Measurements from ENCODE around the gene ADAM11. TPM values are rescaled to one million over a fixed set of nuclear protein-coding genes. Genes with fewer than 3 reads are reported as not detected.

Gene ADAM11
- total RNA-seq, 6 donors from 2014 or later = 0.15 to 1.0 (median 0.20) TPM; not detected in 1

- Histone ChIP-seq H3K4me1 (peaks cover 6 to 18% (median 12%) of the 10 kb centered on the region in 4 donors), H3K27me3 (peaks cover 0 to 25% (median 17%) of the 10 kb centered on the region in 4 donors), H3K4me3 (peak overlapping the region in 3 of 4 donors; percentile 41 to 50 (median 46)), H3K36me3 (no peaks in the 10 kb centered on the region), H3K27ac (no peak overlapping the region), H3K9me3 (no peaks in the 10 kb centered on the region)
- peak in 1 of 2 donors; percentile 85 for DNase-seq
- no peak for ATAC-seq (ENCODE audit: low FRiP score in 2 of 2)
- 0 to 20% methylated on average over 13 to 14 of the region's 60 CpGs for WGBS, 2 donors
- TF ChIP-seq POLR2A (IDR thresholded peaks at IDR 0.05) = no peak
- TF ChIP-seq, protein P1, sequence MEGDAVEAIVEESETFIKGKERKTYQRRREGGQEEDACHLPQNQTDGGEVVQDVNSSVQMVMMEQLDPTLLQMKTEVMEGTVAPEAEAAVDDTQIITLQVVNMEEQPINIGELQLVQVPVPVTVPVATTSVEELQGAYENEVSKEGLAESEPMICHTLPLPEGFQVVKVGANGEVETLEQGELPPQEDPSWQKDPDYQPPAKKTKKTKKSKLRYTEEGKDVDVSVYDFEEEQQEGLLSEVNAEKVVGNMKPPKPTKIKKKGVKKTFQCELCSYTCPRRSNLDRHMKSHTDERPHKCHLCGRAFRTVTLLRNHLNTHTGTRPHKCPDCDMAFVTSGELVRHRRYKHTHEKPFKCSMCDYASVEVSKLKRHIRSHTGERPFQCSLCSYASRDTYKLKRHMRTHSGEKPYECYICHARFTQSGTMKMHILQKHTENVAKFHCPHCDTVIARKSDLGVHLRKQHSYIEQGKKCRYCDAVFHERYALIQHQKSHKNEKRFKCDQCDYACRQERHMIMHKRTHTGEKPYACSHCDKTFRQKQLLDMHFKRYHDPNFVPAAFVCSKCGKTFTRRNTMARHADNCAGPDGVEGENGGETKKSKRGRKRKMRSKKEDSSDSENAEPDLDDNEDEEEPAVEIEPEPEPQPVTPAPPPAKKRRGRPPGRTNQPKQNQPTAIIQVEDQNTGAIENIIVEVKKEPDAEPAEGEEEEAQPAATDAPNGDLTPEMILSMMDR (IDR thresholded peaks at IDR 0.05) = no peak
- no peak for TF ChIP-seq EP300 (IDR thresholded peaks at IDR 0.05)
- no peak for TF ChIP-seq POLR2AphosphoS5 (IDR thresholded peaks at IDR 0.05)
Observed at GRCh38 chr17:44759086-44759915, 513 bp downstream of the ADAM11 start.

DNA sequence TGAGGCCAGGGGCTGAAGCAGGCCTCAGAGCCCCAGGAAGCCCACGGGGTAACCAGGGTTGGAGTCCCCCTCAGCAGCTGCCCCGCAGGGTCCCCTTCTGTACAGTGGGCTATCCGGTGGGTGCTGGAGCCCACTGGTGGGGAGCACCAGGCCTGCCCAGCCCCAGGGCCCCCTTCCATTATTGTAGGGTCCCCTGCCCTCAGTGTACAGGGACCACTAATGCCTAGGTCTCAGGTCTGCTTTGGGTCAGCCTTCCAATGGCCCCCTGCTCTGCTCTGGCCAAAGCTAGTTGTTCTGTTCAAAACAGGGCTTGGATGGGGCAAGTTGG, 1.1 kb downstream of the ADAM11 start:
- Histone ChIP-seq H3K4me3 (no peak overlapping the region), H3K9me3 (no peaks in the 10 kb centered on the region), H3K4me1 (peaks cover 6 to 18% (median 12%) of the 10 kb centered on the region in 4 donors), H3K27ac (no peak overlapping the region), H3K36me3 (no peaks in the 10 kb centered on the region), H3K27me3 (peaks cover 0 to 25% (median 17%) of the 10 kb centered on the region in 4 donors)
- TF ChIP-seq, protein P1 (IDR thresholded peaks at IDR 0.05) = no peak
- no peak for TF ChIP-seq POLR2AphosphoS5 (IDR thresholded peaks at IDR 0.05)
- ATAC-seq (ENCODE audit: low FRiP score in 2 of 2) (no peak), DNase-seq (no peak)
- 0 to 67% methylated on average over 1 of the region's 3 CpGs for WGBS, 2 donors

DNA sequence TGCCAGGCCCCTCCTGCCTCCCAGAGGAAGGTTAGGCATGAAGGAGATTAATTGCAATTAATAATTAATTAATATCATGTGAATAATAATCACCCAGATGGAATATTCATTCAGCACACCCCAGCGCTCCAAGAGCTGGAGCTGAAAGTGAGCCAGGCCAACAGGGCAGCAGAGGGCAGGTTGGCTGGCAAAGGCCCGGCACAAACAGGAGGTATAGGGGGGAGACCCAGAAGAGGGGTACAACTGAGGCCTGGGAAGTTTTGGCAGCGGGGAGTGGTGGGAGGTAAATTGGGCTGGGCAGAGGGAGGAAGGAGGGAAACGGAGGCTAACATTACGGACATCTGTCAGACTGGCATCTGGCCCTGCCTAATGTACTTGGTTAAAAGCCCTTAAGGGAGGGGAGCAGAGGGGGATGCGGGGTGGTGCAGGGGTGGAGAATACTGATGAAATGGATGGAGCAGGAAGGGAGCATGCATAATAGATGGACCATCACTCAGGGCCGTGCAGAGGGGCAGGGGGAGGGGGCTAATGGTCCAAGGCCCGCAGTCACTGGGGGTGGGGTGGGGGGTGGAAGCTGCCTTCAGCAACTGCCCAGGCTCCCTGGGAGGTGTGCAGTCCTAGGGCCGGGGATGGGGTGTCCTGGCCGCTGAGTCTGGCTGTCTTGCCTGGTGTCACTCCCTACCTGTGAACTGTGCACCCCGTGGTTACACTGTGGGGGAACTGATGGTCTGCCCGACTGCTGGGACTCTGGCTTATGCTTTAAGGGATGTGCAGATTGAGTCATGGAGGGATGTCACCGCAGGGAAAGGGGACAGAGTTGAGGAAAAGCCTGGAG, 1.9 kb downstream of the ADAM11 start:
- H3K27ac ChIP-seq = no peak overlapping the region
- peak in 1 of 2 donors; percentile 34 for DNase-seq
- ATAC-seq (ENCODE audit: low FRiP score in 2 of 2) = no peak
- no peak overlapping the region for H3K4me3 ChIP-seq
- H3K9me3 ChIP-seq = no peaks in the 10 kb centered on the region
- WGBS, 2 donors = 74 to 75% methylated on average over 11 to 13 of the region's 13 CpGs
- H3K27me3 ChIP-seq = peaks cover 0 to 25% (median 17%) of the 10 kb centered on the region in 4 donors
- H3K36me3 ChIP-seq = no peaks in the 10 kb centered on the region
- no peak for TF ChIP-seq POLR2A (IDR thresholded peaks at IDR 0.05)
- no peak for TF ChIP-seq POLR2AphosphoS5 (IDR thresholded peaks at IDR 0.05)
- no peak for TF ChIP-seq EP300 (IDR thresholded peaks at IDR 0.05)
- TF ChIP-seq, protein P1 (IDR thresholded peaks at IDR 0.05) = no peak
- peaks cover 6 to 18% (median 12%) of the 10 kb centered on the region in 4 donors for H3K4me1 ChIP-seq

- peaks cover 6 to 18% (median 12%) of the 10 kb centered on the region in 4 donors for H3K4me1 ChIP-seq
- no peak for ATAC-seq (ENCODE audit: low FRiP score in 2 of 2)
- WGBS, 2 donors = 70 to 77% methylated on average over 12 to 17 of the region's 17 CpGs
- no peaks in the 10 kb centered on the region for H3K9me3 ChIP-seq
- peaks cover 0 to 25% (median 17%) of the 10 kb centered on the region in 4 donors for H3K27me3 ChIP-seq
- H3K27ac ChIP-seq = no peak overlapping the region
- no peaks in the 10 kb centered on the region for H3K36me3 ChIP-seq
- TF ChIP-seq EP300 (IDR thresholded peaks at IDR 0.05) = no peak
- TF ChIP-seq, protein P1 (IDR thresholded peaks at IDR 0.05) = no peak
- DNase-seq = peak in 1 of 2 donors; percentile 40
- no peak overlapping the region for H3K4me3 ChIP-seq
Observed at GRCh38 chr17:44761932-44762810, 3.4 kb downstream of the ADAM11 start.
